MM.1S (cell line): Measurements from ENCODE around the gene HSP90B1.

Source experiments
- DNase-seq: peaks from one replicate; pipeline ENCODE4 v3.0.0-alpha.2; 2015
- H2AFZ ChIP-seq: fragments of 300-600 bp; sonication (generic); 2 replicates; pipeline ENCODE4 v1.6.0; 2016; ENCODE audit warnings: antibody characterized with exemption, low read length
- H3F3A ChIP-seq: fragments of 300-600 bp; sonication (generic); 2 replicates; pipeline ENCODE4 v1.6.1; 2016; ENCODE audit warnings: mild to moderate bottlenecking, antibody characterized with exemption, low read length, moderate library complexity, mixed read lengths; ENCODE audit not compliant: insufficient read depth
- H3K27ac ChIP-seq: fragments of 300-600 bp; sonication (generic); 2 replicates; pipeline ENCODE4 v1.5.1; 2016; ENCODE audit warnings: mild to moderate bottlenecking, low read length
- H3K27me3 ChIP-seq: fragments of 300-600 bp; sonication (generic); replicated peaks from 2 replicates; pipeline ENCODE4 v1.6.0; 2016; ENCODE audit warnings: low read length; ENCODE audit not compliant: insufficient read depth
- H3K36me3 ChIP-seq: fragments of 300-600 bp; sonication (generic); replicated peaks from 2 replicates; pipeline ENCODE4 v1.6.1; 2016; ENCODE audit warnings: mild to moderate bottlenecking, low read length, mixed read lengths; ENCODE audit not compliant: insufficient read depth
- H3K4me1 ChIP-seq: fragments of 300-600 bp; sonication (generic); 2 replicates; pipeline ENCODE4 v1.6.1; 2016; ENCODE audit warnings: low read length, mixed read lengths
- H3K4me2 ChIP-seq: fragments of 300-600 bp; sonication (generic); 2 replicates; pipeline ENCODE4 v1.6.0; 2016; ENCODE audit warnings: low read depth, low read length
- H3K4me3 ChIP-seq: fragments of 300-600 bp; sonication (generic); 2 replicates; pipeline ENCODE4 v1.5.1; 2016; ENCODE audit warnings: low read length, mixed read lengths
- H3K79me2 ChIP-seq: fragments of 300-600 bp; sonication (generic); 2 replicates; pipeline ENCODE4 v1.6.1; 2016; ENCODE audit warnings: mixed run types, low read length, mixed read lengths
- H3K9ac ChIP-seq: fragments of 300-600 bp; sonication (generic); 2 replicates; pipeline ENCODE4 v1.6.1; 2016; ENCODE audit warnings: low read length, mixed read lengths
- H3K9me2 ChIP-seq: fragments of 300-600 bp; sonication (generic); replicated peaks from 2 replicates; pipeline ENCODE4 v1.6.1; 2016; ENCODE audit warnings: mild to moderate bottlenecking, low read length, mixed read lengths; ENCODE audit not compliant: insufficient read depth
- H3K9me3 ChIP-seq: fragments of 300-600 bp; sonication (generic); replicated peaks from 2 replicates; pipeline ENCODE4 v1.6.1; 2016; ENCODE audit warnings: mild to moderate bottlenecking, low read length, mixed read lengths; ENCODE audit not compliant: insufficient read depth
- H4K20me1 ChIP-seq: fragments of 300-600 bp; sonication (generic); 2 replicates; pipeline ENCODE4 v1.6.1; 2016; ENCODE audit warnings: mild to moderate bottlenecking, low read length, moderate library complexity, mixed read lengths; ENCODE audit not compliant: insufficient read depth
- CTCF ChIP-seq: fragments of 300-600 bp; sonication (generic); IDR thresholded peaks from 2 replicates; pipeline ENCODE4 v1.5.1; 2016; ENCODE audit warnings: antibody characterized with exemption, low read length, mixed read lengths
- EZH2 ChIP-seq: fragments of 300-600 bp; sonication (generic); optimal IDR thresholded peaks from 2 replicates; pipeline ENCODE3; 2017; ENCODE audit warnings: low read depth, mild to moderate bottlenecking, antibody characterized with exemption, low read length, mixed read lengths
- EZH2phosphoT487 ChIP-seq: fragments of 300-600 bp; sonication (generic); IDR thresholded peaks from 2 replicates; pipeline ENCODE4 v1.6.1; 2018; ENCODE audit warnings: antibody characterized with exemption, low read length

Gene HSP90B1

GRCh38 chr12:103975368-103975767 is 45.2 kb downstream of the HSP90B1 start:
- no peak overlapping the region for H3K4me3 ChIP-seq
- DNase-seq, result no peak
- peaks cover 78% of the 10 kb centered on the region for H3K79me2 ChIP-seq
- no peak overlapping the region for H2AFZ ChIP-seq
- H3K36me3 ChIP-seq, result no peaks in the 10 kb centered on the region; the same call in none of the 2 replicates
- no peaks in the 10 kb centered on the region for H3K27me3 ChIP-seq
- peaks cover 5% of the 10 kb centered on the region for H4K20me1 ChIP-seq
- H3K9me2 ChIP-seq, result no peaks in the 10 kb centered on the region
- H3K27ac ChIP-seq, result no peak overlapping the region
- no peak overlapping the region for H3K9ac ChIP-seq
- H3K4me2 ChIP-seq, result no peak overlapping the region
- TF ChIP-seq EZH2 (no peak), CTCF (no peak), EZH2phosphoT487 (no peak)
- H3K4me1 ChIP-seq, result no peaks in the 10 kb centered on the region
- no peaks in the 10 kb centered on the region for H3F3A ChIP-seq
- H3K9me3 ChIP-seq, result no peaks in the 10 kb centered on the region

DNA sequence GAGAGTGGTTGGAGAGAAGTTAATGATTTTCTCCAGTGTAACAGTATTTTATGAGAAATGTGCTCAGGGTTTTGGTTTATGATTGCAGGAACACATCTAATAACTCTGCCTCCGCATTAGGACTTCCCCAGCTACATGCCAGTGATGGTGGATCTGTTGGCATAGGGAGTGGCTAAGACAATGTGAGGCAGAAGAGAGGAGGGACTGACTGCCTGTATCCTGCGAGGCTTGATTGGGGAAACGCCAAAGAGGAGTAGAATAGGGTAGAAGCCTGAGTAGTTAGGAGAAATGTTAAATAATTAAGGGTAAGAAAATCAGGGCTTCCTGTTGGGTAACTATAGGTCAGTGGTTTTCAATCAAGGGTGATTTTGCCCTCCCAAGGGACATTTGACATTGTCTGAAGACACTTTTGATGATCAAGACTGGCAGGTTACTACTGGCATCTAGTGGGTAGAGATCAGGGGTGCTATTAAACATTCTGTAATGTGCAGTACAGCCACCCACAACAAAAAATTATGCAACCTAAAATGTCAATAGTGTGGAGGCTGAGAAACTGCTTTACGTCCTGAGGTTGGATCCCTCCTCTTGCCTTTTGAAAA is 48.3 kb downstream of the HSP90B1 start:
- Histone ChIP-seq H3K79me2 (peaks cover 47% of the 10 kb centered on the region), H3K36me3 (no peaks in the 10 kb centered on the region; the same call in none of the 2 replicates), H3K9me3 (no peaks in the 10 kb centered on the region), H2AFZ (no peak overlapping the region), H4K20me1 (no peaks in the 10 kb centered on the region), H3K9ac (no peak overlapping the region), H3K4me1 (no peaks in the 10 kb centered on the region), H3K4me2 (no peak overlapping the region), H3F3A (no peaks in the 10 kb centered on the region), H3K27me3 (no peaks in the 10 kb centered on the region), H3K4me3 (no peak overlapping the region), H3K27ac (no peak overlapping the region), H3K9me2 (no peaks in the 10 kb centered on the region)
- no peak for DNase-seq
- TF ChIP-seq EZH2 (no peak), CTCF (no peak), EZH2phosphoT487 (no peak)

- Histone ChIP-seq H3K27ac (no peak overlapping the region), H3K9ac (no peak overlapping the region), H3K4me2 (no peak overlapping the region), H3K79me2 (no peaks in the 10 kb centered on the region), H3K9me2 (no peaks in the 10 kb centered on the region), H3K9me3 (no peaks in the 10 kb centered on the region), H3K27me3 (no peaks in the 10 kb centered on the region), H3K36me3 (0 out of 2 replicates have a peak, but pooled peaks cover 6% of the 10 kb centered on the region), H4K20me1 (no peaks in the 10 kb centered on the region), H3K4me1 (no peaks in the 10 kb centered on the region), H3K4me3 (no peak overlapping the region), H3F3A (no peaks in the 10 kb centered on the region), H2AFZ (no peak overlapping the region)
- DNase-seq, result no peak
- TF ChIP-seq EZH2phosphoT487 (no peak), EZH2 (no peak), CTCF (no peak)
Measured at GRCh38 chr12:103986829-103987228, 56.6 kb downstream of the HSP90B1 start.
